ENCODE data around the gene NEDD4. TPM values are rescaled to one million over a fixed set of nuclear protein-coding genes. Genes with fewer than 3 reads are reported as not detected.
"Not testable (repeated sequence)": the region's sequence is repeated elsewhere in the genome, so short reads cannot be mapped to it uniquely, and the experiment has no call there.

Gene NEDD4
- total and polyA plus RNA-seq, 11 donors: 1.8 to 14.8 (median 8.9) TPM

DNA sequence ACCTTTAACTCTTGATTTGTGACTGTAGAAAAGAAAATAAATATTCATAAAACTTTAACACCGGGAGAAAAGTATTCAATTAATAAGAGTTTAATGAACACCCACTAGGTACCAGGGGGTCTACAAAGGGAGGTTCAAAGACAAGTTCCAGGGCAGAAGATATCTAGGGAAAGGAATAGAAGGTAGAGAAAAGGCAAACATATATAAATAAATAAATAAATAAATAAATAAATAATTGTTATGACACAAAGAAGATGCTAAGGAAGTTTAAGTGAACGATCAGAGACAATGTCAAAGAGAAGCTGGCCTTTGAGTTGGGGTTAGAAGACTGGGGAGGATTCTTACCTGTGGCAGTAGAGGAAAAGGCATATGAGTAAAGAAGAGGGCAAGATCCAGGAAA is 123.8 kb downstream of the NEDD4 start:
- ATAC-seq: no peak
- intact Hi-C loops (cut with DNase I): no loop called here
- Histone ChIP-seq H3K36me3 (no peaks in the 10 kb centered on the region), H3K27me3 (no peaks in the 10 kb centered on the region), H3K4me1 (peaks cover 0 to 14% (median 0%) of the 10 kb centered on the region in 12 donors), H3K4me3 (no peak overlapping the region), H3K27ac (no peak overlapping the region), H3K9me3 (no peaks in the 10 kb centered on the region)
- TF ChIP-seq, protein P1, sequence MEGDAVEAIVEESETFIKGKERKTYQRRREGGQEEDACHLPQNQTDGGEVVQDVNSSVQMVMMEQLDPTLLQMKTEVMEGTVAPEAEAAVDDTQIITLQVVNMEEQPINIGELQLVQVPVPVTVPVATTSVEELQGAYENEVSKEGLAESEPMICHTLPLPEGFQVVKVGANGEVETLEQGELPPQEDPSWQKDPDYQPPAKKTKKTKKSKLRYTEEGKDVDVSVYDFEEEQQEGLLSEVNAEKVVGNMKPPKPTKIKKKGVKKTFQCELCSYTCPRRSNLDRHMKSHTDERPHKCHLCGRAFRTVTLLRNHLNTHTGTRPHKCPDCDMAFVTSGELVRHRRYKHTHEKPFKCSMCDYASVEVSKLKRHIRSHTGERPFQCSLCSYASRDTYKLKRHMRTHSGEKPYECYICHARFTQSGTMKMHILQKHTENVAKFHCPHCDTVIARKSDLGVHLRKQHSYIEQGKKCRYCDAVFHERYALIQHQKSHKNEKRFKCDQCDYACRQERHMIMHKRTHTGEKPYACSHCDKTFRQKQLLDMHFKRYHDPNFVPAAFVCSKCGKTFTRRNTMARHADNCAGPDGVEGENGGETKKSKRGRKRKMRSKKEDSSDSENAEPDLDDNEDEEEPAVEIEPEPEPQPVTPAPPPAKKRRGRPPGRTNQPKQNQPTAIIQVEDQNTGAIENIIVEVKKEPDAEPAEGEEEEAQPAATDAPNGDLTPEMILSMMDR (IDR thresholded peaks at IDR 0.05): no peak
- TF ChIP-seq POLR2A (IDR thresholded peaks at IDR 0.05): no peak
- 72 to 98% (median 93%) methylated on average over 2 of the region's 2 CpGs for WGBS, 4 donors
- DNase-seq: no peak

DNA sequence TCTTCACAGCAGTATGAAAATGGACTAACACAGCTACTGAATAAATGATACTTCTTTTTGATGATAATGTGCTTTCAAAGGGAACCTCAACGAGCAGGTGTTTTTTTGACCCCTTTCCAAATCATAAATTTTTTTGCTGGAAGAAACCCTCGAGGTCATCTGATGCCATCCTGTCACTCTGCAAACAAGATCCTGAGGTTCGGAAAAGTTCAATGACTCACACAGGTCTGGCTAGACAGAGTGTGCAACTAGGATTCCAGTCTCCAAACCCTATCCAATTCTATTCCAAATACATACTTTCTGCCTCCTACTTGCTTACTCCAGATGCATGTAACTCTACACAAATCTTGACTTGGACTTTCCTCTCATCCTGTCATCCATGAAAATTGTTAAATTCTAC is 124.7 kb downstream of the NEDD4 start:
- no peak for DNase-seq
- intact Hi-C loops (cut with DNase I): no loop called here
- no peaks in the 10 kb centered on the region for H3K9me3 ChIP-seq
- H3K27ac ChIP-seq: no peak overlapping the region
- ATAC-seq: no peak
- peaks cover 0 to 14% (median 0%) of the 10 kb centered on the region in 12 donors for H3K4me1 ChIP-seq
- TF ChIP-seq, protein P1 (IDR thresholded peaks at IDR 0.05): no peak
- no peak for TF ChIP-seq POLR2A (IDR thresholded peaks at IDR 0.05)
- no peak overlapping the region for H3K4me3 ChIP-seq
- 78 to 97% (median 93%) methylated on average over 3 of the region's 3 CpGs for WGBS, 4 donors
- no peaks in the 10 kb centered on the region for H3K27me3 ChIP-seq
- no peaks in the 10 kb centered on the region for H3K36me3 ChIP-seq

DNA sequence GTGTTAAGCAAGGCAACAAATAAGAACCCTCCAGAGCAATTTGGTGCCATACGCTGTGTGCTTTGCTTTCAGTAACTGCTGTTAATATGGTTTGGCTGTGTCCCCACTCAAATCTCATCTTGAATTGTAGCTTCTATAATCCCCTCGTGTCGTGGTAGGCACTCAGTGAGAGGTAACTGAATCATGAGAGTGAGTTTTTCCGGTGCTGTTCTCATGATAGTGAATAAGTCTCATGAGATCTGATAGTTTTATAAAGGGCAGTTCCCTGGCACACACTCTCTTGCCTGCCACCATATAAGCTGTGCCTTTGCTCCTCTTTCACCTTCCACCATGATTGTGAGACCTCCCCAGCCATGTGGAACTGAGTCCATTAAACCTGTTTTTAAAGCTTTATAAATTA is 125.1 kb downstream of the NEDD4 start:
- H3K27ac ChIP-seq; H3K27me3 ChIP-seq; ATAC-seq; H3K9me3 ChIP-seq; intact Hi-C loops (cut with DNase I); H3K36me3 ChIP-seq; H3K4me3 ChIP-seq; DNase-seq: not testable (repeated sequence)
- WGBS, 4 donors: 88 to 97% (median 94%) methylated on average over 4 of the region's 4 CpGs
- peaks cover 0 to 12% (median 0%) of the 10 kb centered on the region in 12 donors for H3K4me1 ChIP-seq

DNA sequence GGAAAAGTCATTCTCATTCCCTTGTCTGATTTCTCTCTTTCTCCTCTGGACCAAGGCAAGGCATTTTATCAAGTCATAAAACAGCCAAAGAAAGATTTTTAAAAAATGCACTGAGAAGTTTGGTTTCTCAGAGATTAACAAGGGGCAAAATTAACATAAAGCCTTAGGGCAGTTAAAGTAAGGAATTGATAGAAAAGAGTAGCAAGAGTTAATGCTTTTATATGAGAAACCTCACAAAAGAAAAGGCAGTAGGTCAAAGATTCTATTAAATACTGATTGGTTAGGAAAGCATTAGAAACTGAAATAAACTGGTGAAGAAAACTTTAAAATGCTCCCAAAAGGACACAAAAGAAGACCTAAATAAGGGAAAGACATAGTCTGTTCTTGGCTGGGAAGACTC is 129.5 kb downstream of the NEDD4 start:
- ATAC-seq (no peak), DNase-seq (no peak)
- intact Hi-C loops (cut with DNase I): no loop called here
- TF ChIP-seq POLR2A (IDR thresholded peaks at IDR 0.05): no peak
- TF ChIP-seq, protein P1 (IDR thresholded peaks at IDR 0.05): no peak
- Histone ChIP-seq H3K36me3 (peaks cover 0 to 41% (median 24%) of the 10 kb centered on the region in 9 donors), H3K27me3 (no peaks in the 10 kb centered on the region), H3K4me3 (no peak overlapping the region), H3K4me1 (no peaks in the 10 kb centered on the region), H3K27ac (no peak overlapping the region), H3K9me3 (no peaks in the 10 kb centered on the region)

DNA sequence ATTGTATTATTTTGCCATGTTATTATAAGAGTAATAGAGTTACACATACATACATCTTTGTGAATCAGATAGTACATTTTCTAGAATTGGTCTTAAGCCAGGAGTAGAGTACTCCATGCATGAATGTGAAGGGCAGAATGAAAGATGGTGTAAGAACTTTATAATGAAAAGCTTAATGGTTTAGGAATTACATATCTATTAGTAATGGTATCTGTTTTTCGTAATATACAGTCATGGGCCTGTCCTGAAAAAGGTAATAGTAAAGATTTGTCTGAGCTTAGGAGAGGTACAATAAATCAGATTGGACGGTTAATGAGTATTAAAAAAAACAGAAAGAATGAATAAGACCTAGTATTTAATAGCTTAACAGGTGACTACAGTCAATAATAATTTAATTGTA is 132.3 kb downstream of the NEDD4 start:
- DNase-seq (no peak), ATAC-seq (no peak)
- Histone ChIP-seq H3K27ac (no peak overlapping the region), H3K9me3 (no peaks in the 10 kb centered on the region), H3K4me3 (no peak overlapping the region), H3K27me3 (no peaks in the 10 kb centered on the region), H3K36me3 (peaks cover 0 to 60% (median 37%) of the 10 kb centered on the region in 9 donors), H3K4me1 (peaks cover 0 to 4% (median 0%) of the 10 kb centered on the region in 12 donors)
- WGBS, 4 donors: 95 to 98% (median 97%) methylated on average over 2 of the region's 2 CpGs
- intact Hi-C loops (cut with DNase I): no loop called here
- TF ChIP-seq POLR2A (IDR thresholded peaks at IDR 0.05): no peak
- TF ChIP-seq, protein P1 (IDR thresholded peaks at IDR 0.05): no peak
